SK-N-SH (cell line): ENCODE measurements around the gene CARD14. TPM values are rescaled to one million over a fixed set of nuclear protein-coding genes. Genes with fewer than 3 reads are reported as not detected.

Experiments
- CTCF ChIA-PET: fragments of 300-600, 350-600 bp; formaldehyde crosslinking; extraction: SDS; loops from one replicate; lab custom pipeline; 2021; lab: Yijun Ruan, JAX
- POLR2A ChIA-PET: fragments of 350-600 bp; sonication (Branson Sonifier 250); formaldehyde crosslinking; extraction: SDS; loops from one replicate; lab custom pipeline; 2020; ENCODE audit warnings: antibody characterized with exemption, inconsistent platforms; lab: Yijun Ruan, JAX
- DNase-seq: peaks from one replicate; pipeline ENCODE4 v3.0.0; 2012
- H2AFZ ChIP-seq: fragments of 200-600 bp; sonication (generic); 2 replicates; pipeline ENCODE4 v1.8.1; 2016; ENCODE audit warnings: antibody characterized with exemption, mild to moderate bottlenecking, low read depth
- H3F3A ChIP-seq: fragments of 200-600 bp; sonication (generic); replicated peaks from 2 replicates; pipeline ENCODE3; 2016; ENCODE audit warnings: antibody characterized with exemption, mild to moderate bottlenecking; ENCODE audit not compliant: insufficient read depth
- H3K27ac ChIP-seq, 2 experiments: fragments of 200-500 bp in 1 of 2; fragments of 200-600 bp in 1 of 2; sonication (Bioruptor generic) in 1 of 2; sonication (generic), shearing (Covaris generic) in 1 of 2; 2 replicates each; pipeline versions ENCODE4 v1.5.1 to v1.6.1; 2014 to 2016; ENCODE audit warnings: low read depth in 2 of 2, inconsistent platforms in 1 of 2, low read length in 1 of 2, mild to moderate bottlenecking in 1 of 2, mixed read lengths in 1 of 2
- H3K27me3 ChIP-seq: fragments of 200-600 bp; sonication (generic), shearing (Covaris generic); 2 replicates; pipeline ENCODE4 v1.6.1; 2016; ENCODE audit warnings: mixed run types; ENCODE audit not compliant: insufficient read depth
- H3K36me3 ChIP-seq, 2 experiments: fragments of 200-500 bp in 1 of 2; fragments of 200-600 bp in 1 of 2; sonication (Bioruptor generic) in 1 of 2; sonication (generic) in 1 of 2; replicated peaks in 1 of 2; 2 replicates each; pipeline versions ENCODE3 to v1.5.1; 2014 to 2016; ENCODE audit warnings: low read length in 1 of 2, mild to moderate bottlenecking in 1 of 2; ENCODE audit not compliant: insufficient read depth in 2 of 2, control insufficient read depth in 1 of 2
- H3K4me1 ChIP-seq, 2 experiments: fragments of 200-500 bp in 1 of 2; fragments of 200-600 bp in 1 of 2; sonication (Bioruptor generic) in 1 of 2; sonication (generic), shearing (Covaris generic) in 1 of 2; 2 replicates each; pipeline versions ENCODE4 v1.5.1 to v1.6.1; 2014 to 2016; ENCODE audit warnings: low read depth in 1 of 2, low read length in 1 of 2, mixed run types in 1 of 2; ENCODE audit not compliant: insufficient read depth in 2 of 2, control insufficient read depth in 1 of 2
- H3K4me2 ChIP-seq: fragments of 200-600 bp; sonication (generic), shearing (Covaris generic); 2 replicates; pipeline ENCODE4 v1.6.1; 2017; ENCODE audit warnings: mixed run types
- H3K4me3 ChIP-seq, 2 experiments: fragments of 200-500 bp in 1 of 2; fragments of 200-600 bp in 1 of 2; sonication (Bioruptor generic) in 1 of 2; sonication (generic), shearing (Covaris generic) in 1 of 2; 2 replicates each; pipeline versions ENCODE4 v1.5.1 to v1.8.1; 2014 to 2016; ENCODE audit warnings: low read depth in 2 of 2, inconsistent platforms in 1 of 2, low read length in 1 of 2, mild to moderate bottlenecking in 1 of 2, mixed read lengths in 1 of 2, moderate library complexity in 1 of 2
- H3K79me2 ChIP-seq: fragments of 200-600 bp; sonication (generic); 2 replicates; pipeline ENCODE4 v1.8.1; 2017; ENCODE audit warnings: mild to moderate bottlenecking; ENCODE audit not compliant: insufficient read depth
- H3K9ac ChIP-seq: fragments of 200-600 bp; sonication (generic); 2 replicates; pipeline ENCODE4 v1.6.1; 2017; ENCODE audit warnings: mixed run types
- H3K9me2 ChIP-seq: fragments of 200-600 bp; sonication (generic); 2 replicates; pipeline ENCODE4 v1.6.1; 2017; ENCODE audit warnings: mixed run types
- H3K9me3 ChIP-seq: fragments of 200-600 bp; sonication (generic); 2 replicates; pipeline ENCODE4 v1.6.1; 2017; ENCODE audit warnings: mixed run types, mild to moderate bottlenecking, moderate library complexity
- H4K20me1 ChIP-seq: fragments of 200-600 bp; sonication (generic); 2 replicates; pipeline ENCODE4 v1.6.1; 2017; ENCODE audit warnings: mild to moderate bottlenecking, mixed run types; ENCODE audit not compliant: insufficient read depth
- CHD2 ChIP-seq: fragments of 150-350 bp; IDR thresholded peaks from 2 replicates; pipeline ENCODE4 v1.6.1; 2018; ENCODE audit warnings: low read length; ENCODE audit not compliant: partially characterized antibody
- FOXM1 ChIP-seq: IDR thresholded peaks from 2 replicates; pipeline ENCODE4 v1.4.0; 2012; ENCODE audit warnings: low read depth, mild to moderate bottlenecking
- GATA2 ChIP-seq: sonication (generic); formaldehyde crosslinking; IDR thresholded peaks from 2 replicates; pipeline ENCODE4 v1.5.0; 2020; ENCODE audit warnings: mild to moderate bottlenecking, missing genetic modification reagents
- MAX ChIP-seq: IDR thresholded peaks from 2 replicates; pipeline ENCODE4 v1.4.0; 2012; ENCODE audit warnings: low read depth
- MEF2A ChIP-seq: IDR thresholded peaks from 2 replicates; pipeline ENCODE4 v1.4.0; 2012; ENCODE audit warnings: low read depth, borderline replicate concordance
- MXI1 ChIP-seq: IDR thresholded peaks from 2 replicates; pipeline ENCODE4 v1.6.1; 2012; ENCODE audit warnings: mild to moderate bottlenecking, low read depth, low read length, improper control_type of control experiment
- PBX3 ChIP-seq: IDR thresholded peaks from 2 replicates; pipeline ENCODE4; 2012
- POLR2AphosphoS5 ChIP-seq: IDR thresholded peaks from 2 replicates; pipeline ENCODE4 v1.6.1; 2012; ENCODE audit warnings: low read depth, low read length
- RAD21 ChIP-seq: IDR thresholded peaks from 2 replicates; pipeline ENCODE4 v1.6.1; 2012; ENCODE audit warnings: mild to moderate bottlenecking, low read length
- RFX5 ChIP-seq: IDR thresholded peaks from 2 replicates; pipeline ENCODE4 v1.6.1; 2012; ENCODE audit warnings: mild to moderate bottlenecking, improper control_type of control experiment, low read length
- SMC3 ChIP-seq: IDR thresholded peaks from 2 replicates; pipeline ENCODE4 v1.6.1; 2012; ENCODE audit warnings: low read depth, low read length, improper control_type of control experiment
- TAF1 ChIP-seq: IDR thresholded peaks from 2 replicates; pipeline ENCODE4 v1.6.1; 2012; ENCODE audit warnings: low read depth, mild to moderate bottlenecking, low read length, moderate library complexity, borderline replicate concordance
- TCF12 ChIP-seq: IDR thresholded peaks from 2 replicates; pipeline ENCODE4 v1.4.0; 2012
- WGBS: methylation state at CpG from one replicate; pipeline ENCODE4 v1.1.6; 2017; ENCODE audit warnings: low lambda C conversion rate; 5-methylcytosine and 5-hydroxymethylcytosine counted together
- polyA plus RNA-seq, 3 experiments: library from polyadenylated mRNA; depleted of rRNA; stranded (reverse); fragments of >200 nt; gene quantifications; 2 replicates each; pipeline ENCODE4 v1.2.3, GENCODE V29; 2012

CARD14 gene
- polyA plus RNA-seq, 1 of the 3 experiments (the other 2 are of a cell fraction), result 0.05 TPM

GRCh38 chr17:80254396-80255251 lies 84.8 kb downstream of the CARD14 start (continued):
- TF ChIP-seq MXI1 (no peak), PBX3 (peak; percentile 85), TCF12 (peak; percentile 95), RFX5 (no peak), MEF2A (no peak), MAX (peak; percentile 88), CHD2 (no peak), POLR2AphosphoS5 (peak; percentile 84; the same call in 1 of the 2 replicates), SMC3 (no peak), FOXM1 (no peak; the same call in 1 of the 2 replicates), TAF1 (peak; percentile 45; the same call in 1 of the 2 replicates), GATA2 (CRISPR knock-in tag) (no peak), RAD21 (no peak)

- POLR2A ChIA-PET, result no interaction called here
These were observed 86.2 kb downstream of the CARD14 start for GRCh38 chr17:80256034-80256350.

More at GRCh38 chr17:80256034-80256350, 86.2 kb downstream of the CARD14 start:
- H3K9me3 ChIP-seq, result no peaks in the 10 kb centered on the region
- H3K79me2 ChIP-seq, result peaks cover under 1% of the 10 kb centered on the region; the same call in 1 of the 2 replicates
- H3F3A ChIP-seq, result peaks cover 52% of the 10 kb centered on the region
- 92% methylated on average over 5 of the region's 5 CpGs for WGBS
- H3K27me3 ChIP-seq, result no peaks in the 10 kb centered on the region
- H3K4me2 ChIP-seq, result no peak overlapping the region
- H3K4me1 ChIP-seq, result peaks cover 3 to 25% of the 10 kb centered on the region in 2 experiments; a peak in 3 of 4 replicates
- no peaks in the 10 kb centered on the region for H4K20me1 ChIP-seq
- CTCF ChIA-PET, result interaction anchor here (2.0 kb wide), 1 partner anchor 155 kb away, joined by 5 read pairs; the partner anchor contains the start of gene GAA
- no peak for DNase-seq
- no peak overlapping the region for H2AFZ ChIP-seq
- H3K9ac ChIP-seq, result no peak overlapping the region
- H3K9me2 ChIP-seq, result no peaks in the 10 kb centered on the region
- no peaks in the 10 kb centered on the region for H3K36me3 ChIP-seq
- TF ChIP-seq TAF1 (no peak), MXI1 (no peak), MAX (no peak)
- H3K27ac ChIP-seq, result peak overlapping the region in 1 of 2 experiments; percentile 88; a peak in 2 of 4 replicates
- H3K4me3 ChIP-seq, result no peak overlapping the region
